H9 (cell line): ENCODE data around the gene PRPS2. TPM values are rescaled to one million over a fixed set of nuclear protein-coding genes. Genes with fewer than 3 reads are reported as not detected.

Experiments used
- DNase-seq: peaks from one replicate; pipeline ENCODE4 v3.0.0-alpha.2; 2017
- H2AFZ ChIP-seq: one replicate; pipeline ENCODE4 v1.6.1; 2013; ENCODE audit warnings: mild to moderate bottlenecking, low read length, control low read depth, moderate library complexity
- H2AK5ac ChIP-seq: 2 replicates; pipeline ENCODE4 v1.6.1; 2013; ENCODE audit warnings: low read length, control low read depth, mixed read lengths; ENCODE audit not compliant: insufficient read length
- H2BK120ac ChIP-seq: one replicate; pipeline ENCODE4 v1.6.1; 2013; ENCODE audit warnings: low read depth, mild to moderate bottlenecking, low read length, control low read depth, inconsistent platforms; ENCODE audit not compliant: poor library complexity, severe bottlenecking
- H2BK12ac ChIP-seq: 2 replicates; pipeline ENCODE4 v1.6.1; 2013; ENCODE audit warnings: low read length, control low read depth, mixed read lengths, low read depth; ENCODE audit not compliant: insufficient read length
- H2BK15ac ChIP-seq: 2 replicates; pipeline ENCODE4 v1.6.1; 2013; ENCODE audit warnings: low read depth, low read length, control low read depth
- H2BK20ac ChIP-seq: one replicate; pipeline ENCODE4 v1.6.1; 2013; ENCODE audit warnings: low read depth, mild to moderate bottlenecking, low read length, control low read depth, inconsistent platforms; ENCODE audit not compliant: poor library complexity, severe bottlenecking
- H2BK5ac ChIP-seq: 2 replicates; pipeline ENCODE4 v1.6.1; 2013; ENCODE audit warnings: low read length, control low read depth, mixed read lengths; ENCODE audit not compliant: insufficient read length
- H3K14ac ChIP-seq: 2 replicates; pipeline ENCODE4 v1.6.1; 2013; ENCODE audit warnings: low read length, control low read depth; ENCODE audit not compliant: insufficient read depth
- H3K18ac ChIP-seq: 2 replicates; pipeline ENCODE4 v1.6.1; 2013; ENCODE audit warnings: low read depth, mild to moderate bottlenecking, mixed read lengths, low read length, control low read depth; ENCODE audit not compliant: insufficient read length
- H3K23ac ChIP-seq: 2 replicates; pipeline ENCODE4 v1.6.1; 2013; ENCODE audit warnings: low read length, control low read depth, mixed read lengths, low read depth; ENCODE audit not compliant: insufficient read length
- H3K23me2 ChIP-seq: 2 replicates; pipeline ENCODE4 v1.6.1; 2013; ENCODE audit warnings: low read depth, mild to moderate bottlenecking, mixed read lengths, low read length, control low read depth; ENCODE audit not compliant: insufficient read length, poor library complexity, severe bottlenecking
- H3K27ac ChIP-seq: 2 replicates; pipeline ENCODE4 v1.5.1; 2013; ENCODE audit warnings: low read length, control low read depth, mixed read lengths, low read depth; ENCODE audit not compliant: insufficient read length
- H3K27me3 ChIP-seq: 2 replicates; pipeline ENCODE4 v1.6.1; 2013; ENCODE audit warnings: low read length, control low read depth, inconsistent platforms; ENCODE audit not compliant: insufficient read depth
- H3K4ac ChIP-seq: 2 replicates; pipeline ENCODE4 v1.6.1; 2013; ENCODE audit warnings: low read depth, mild to moderate bottlenecking, control low read depth, inconsistent platforms, low read length, moderate library complexity
- H3K4me1 ChIP-seq: 2 replicates; pipeline ENCODE4 v1.6.1; 2013; ENCODE audit warnings: low read length, control low read depth, inconsistent platforms; ENCODE audit not compliant: insufficient read depth
- H3K4me2 ChIP-seq: 2 replicates; pipeline ENCODE4 v1.6.1; 2013; ENCODE audit warnings: low read length, control low read depth, mixed read lengths; ENCODE audit not compliant: insufficient read length, insufficient read depth
- H3K56ac ChIP-seq: 2 replicates; pipeline ENCODE4 v1.6.1; 2013; ENCODE audit warnings: low read depth, mild to moderate bottlenecking, mixed read lengths, low read length, control low read depth; ENCODE audit not compliant: insufficient read length
- H3K79me1 ChIP-seq: 2 replicates; pipeline ENCODE4 v1.6.1; 2013; ENCODE audit warnings: low read depth, mild to moderate bottlenecking, moderate library complexity, low read length, control low read depth, inconsistent platforms; ENCODE audit not compliant: insufficient read depth, poor library complexity, severe bottlenecking
- H3K79me2 ChIP-seq: 2 replicates; pipeline ENCODE4 v1.6.1; 2013; ENCODE audit warnings: low read length, control low read depth, inconsistent platforms; ENCODE audit not compliant: insufficient read depth
- H3K9ac ChIP-seq: 2 replicates; pipeline ENCODE4 v1.6.1; 2013; ENCODE audit warnings: low read length, control low read depth, mixed read lengths; ENCODE audit not compliant: insufficient read length; ENCODE audit errors: extremely low read depth
- H3K9me3 ChIP-seq: one replicate; pipeline ENCODE4 v1.6.1; 2013; ENCODE audit warnings: low read depth, low read length, inconsistent platforms; ENCODE audit not compliant: control insufficient read depth
- H3T11ph ChIP-seq: one replicate; pipeline ENCODE4 v1.6.1; 2013; ENCODE audit warnings: mild to moderate bottlenecking, low read length, control low read depth, inconsistent platforms
- H4K20me1 ChIP-seq: one replicate; pipeline ENCODE4 v1.6.1; 2013; ENCODE audit not compliant: control insufficient read depth, insufficient read length, insufficient read depth
- H4K5ac ChIP-seq: 2 replicates; pipeline ENCODE4 v1.6.1; 2013; ENCODE audit warnings: low read depth, mild to moderate bottlenecking, mixed read lengths, low read length, control low read depth; ENCODE audit not compliant: insufficient read length
- H4K8ac ChIP-seq: replicated peaks from 2 replicates; pipeline ENCODE4 v1.6.1; 2013; ENCODE audit warnings: low read length, control low read depth, mixed read lengths, low read depth; ENCODE audit not compliant: insufficient read length
- H4K91ac ChIP-seq: 2 replicates; pipeline ENCODE4 v1.6.1; 2013; ENCODE audit warnings: low read depth, mild to moderate bottlenecking, moderate library complexity, mixed read lengths, low read length, control low read depth; ENCODE audit not compliant: insufficient read length
- H3K27ac Mint-ChIP-seq, 3 experiments: 2 replicates in 2 of 3; 3 replicates in 1 of 3; pipeline ENCODE4 v1.8.0; 2020 to 2021; ENCODE audit warnings: mixed read lengths in 3 of 3, mild to moderate bottlenecking in 1 of 3, moderate library complexity in 1 of 3
- H3K27me3 Mint-ChIP-seq: 2 replicates; pipeline ENCODE4 v1.8.0; 2021; ENCODE audit warnings: low read depth, mild to moderate bottlenecking, moderate library complexity, mixed read lengths
- H3K36me3 Mint-ChIP-seq, 3 experiments: 2 replicates in 2 of 3; 3 replicates in 1 of 3; pipeline ENCODE4 v1.8.0; 2020 to 2021; ENCODE audit warnings: low read depth in 3 of 3, mixed read lengths in 3 of 3; ENCODE audit not compliant: insufficient read depth in 1 of 3
- H3K4me1 Mint-ChIP-seq, 2 experiments: 2 replicates each; pipeline ENCODE4 v1.8.0; 2020; ENCODE audit warnings: mixed read lengths in 2 of 2
- H3K4me3 Mint-ChIP-seq, 2 experiments: 2 replicates in 1 of 2; 3 replicates in 1 of 2; pipeline ENCODE4 v1.8.0; 2020 to 2021; ENCODE audit warnings: mild to moderate bottlenecking in 2 of 2, mixed read lengths in 2 of 2, moderate library complexity in 1 of 2
- H3K9me3 Mint-ChIP-seq, 2 experiments: 2 replicates in 1 of 2; 3 replicates in 1 of 2; pipeline ENCODE4 v1.8.0; 2020; ENCODE audit warnings: mild to moderate bottlenecking in 2 of 2, mixed read lengths in 2 of 2, moderate library complexity in 1 of 2
- CTCF ChIP-seq: fragments of 200-600 bp; sonication (generic); conservative IDR thresholded peaks from 3 replicates; pipeline ENCODE4 v1.8.0; 2021; ENCODE audit warnings: antibody characterized with exemption, mild to moderate bottlenecking
- WGBS: extraction: QIAGEN DNeasy Blood & Tissue Kit; methylation state at CpG from one replicate; pipeline ENCODE4 v1.1.7; 2013; ENCODE audit warnings: missing lambda C conversion rate, low lambda C conversion rate, mixed read lengths; ENCODE audit not compliant: insufficient read length; ENCODE audit errors: extremely low coverage; 5-methylcytosine and 5-hydroxymethylcytosine counted together
- long read RNA-seq: library from polyadenylated mRNA; unstranded; transcript quantifications from one replicate; pipeline ENCODE4 v2.0.0, GENCODE V29; 2020
- total RNA-seq: library from RNA; stranded (reverse); gene quantifications from 2 replicates; pipeline ENCODE4 v1.2.1, GENCODE V29; 2021

PRPS2 gene
- total RNA-seq: 28.0 and 34.6 TPM in 2 replicates
- long read RNA-seq, transcript PRPS2-203 (7 exons, 1,348 nt): minor isoform, 8 of 166 reads
- long read RNA-seq, transcript PRPS2-202 (7 exons, 2,511 nt): major isoform, 150 of 166 reads
- long read RNA-seq, partial matches to known transcripts: 3 of 166 reads
- long read RNA-seq, other reads (novel, unspliced or antisense): 5 of 166 reads

- no CpG with 5 or more reads among the region's 113 CpGs for WGBS
- Histone ChIP-seq H4K5ac (no peak within 1 kb of the TSS), H3K9ac (peak within 1 kb of the TSS; percentile 91), H3K18ac (peak within 1 kb of the TSS; percentile 86), H3K4me2 (peak within 1 kb of the TSS; percentile 91), H3K79me2 (peaks cover 11% of the 10 kb centered on the region; the same call in 1 of the 2 replicates), H3K23ac (no peak within 1 kb of the TSS), H3K56ac (no peak within 1 kb of the TSS), H2BK120ac (no peak within 1 kb of the TSS), H3K9me3 (no peaks in the 10 kb centered on the region), H3T11ph (no peak within 1 kb of the TSS), H3K23me2 (peaks cover 5% of the 10 kb centered on the region), H3K79me1 (no peaks in the 10 kb centered on the region), H3K14ac (peak within 1 kb of the TSS; percentile 97), H2AFZ (no peak within 1 kb of the TSS), H2BK20ac (no peak within 1 kb of the TSS), H3K4me1 (no peaks in the 10 kb centered on the region), H4K20me1 (no peaks in the 10 kb centered on the region), H2BK12ac (no peak within 1 kb of the TSS), H3K27me3 (peaks cover 5% of the 10 kb centered on the region; the same call in 1 of the 2 replicates), H2BK5ac (no peak within 1 kb of the TSS), H4K91ac (no peak within 1 kb of the TSS), H2AK5ac (no peak within 1 kb of the TSS), H2BK15ac (no peak within 1 kb of the TSS), H4K8ac (no peak within 1 kb of the TSS), H3K27ac (no peak within 1 kb of the TSS), H3K4ac (no peak within 1 kb of the TSS)
- peak; percentile 72 for DNase-seq
- TF ChIP-seq CTCF: no peak
- Mint-ChIP-seq H3K4me1 (peaks cover 9% of the 10 kb centered on the region in 2 experiments), H3K27me3 (peaks cover 26% of the 10 kb centered on the region), H3K9me3 (peaks cover 54 to 63% of the 10 kb centered on the region in 2 experiments), H3K36me3 (peaks cover 15 to 29% (median 25%) of the 10 kb centered on the region in 3 experiments), H3K27ac (peak within 1 kb of the TSS in 2 of 3 experiments; percentile 57 to 65; a peak in 2 of 7 replicates), H3K4me3 (peak within 1 kb of the TSS; percentile 79 to 83)
Measured at GRCh38 chrX:12791257-12792228, at the start of gene PRPS2. Gene PRPS2, plus strand, starts transcription at chrX:12791412. Its CDS starts 86 bp downstream, at chrX:12791498.
